ENCODE measurements around the gene DNA2. TPM values are rescaled to one million over a fixed set of nuclear protein-coding genes. Genes with fewer than 3 reads are reported as not detected.
A peak's percentile ranks its signal among the peaks of the same experiment; 100 is the strongest.

DNA2 gene
- total and polyA plus RNA-seq, 2 of the 13 experiments (the other 11 are each of a cell fraction or from before 2014, with no cell fraction given): 4.8 to 27.3 TPM

GRCh38 chr10:68406815-68407548 lies 64.8 kb downstream of the DNA2 start, which contains the start of gene RUFY2 (continued):
- TF ChIP-seq REST (IDR thresholded peaks at IDR 0.05; ENCODE audit: borderline replicate concordance in 1 of 2, low read depth in 1 of 2, low read length in 2 of 2): no peak
- TF ChIP-seq MED8 (CRISPR knock-in tag; IDR thresholded peaks at IDR 0.05; ENCODE audit: insufficient replicate concordance): peak; percentile 49
- TF ChIP-seq PRDM15 (CRISPR knock-in tag; IDR thresholded peaks at IDR 0.05): no peak
- peak; percentile 61; the same call in 1 of the 2 replicates for TF ChIP-seq GATAD1 (CRISPR knock-in tag; IDR thresholded peaks at IDR 0.05)
- no peak for TF ChIP-seq SUZ12 (IDR thresholded peaks at IDR 0.05; ENCODE audit: low read depth, low read length)
- no peak for TF ChIP-seq ZNF33A (CRISPR knock-in tag; IDR thresholded peaks at IDR 0.05; ENCODE audit: borderline replicate concordance)
- TF ChIP-seq PATZ1 (CRISPR knock-in tag; IDR thresholded peaks at IDR 0.05): peak; percentile 99
- no peak for TF ChIP-seq ZNF761 (CRISPR knock-in tag; conservative IDR thresholded peaks at IDR 0.05)
- no peak for TF ChIP-seq RAD51 (IDR thresholded peaks at IDR 0.05; ENCODE audit: borderline replicate concordance)
- TF ChIP-seq SCMH1 (CRISPR knock-in tag; IDR thresholded peaks at IDR 0.05; ENCODE audit: borderline replicate concordance): no peak
- no peak for TF ChIP-seq NR1H2 (CRISPR knock-in tag; IDR thresholded peaks at IDR 0.05; ENCODE audit: borderline replicate concordance, low read depth)
- TF ChIP-seq BCL3 (CRISPR knock-in tag; IDR thresholded peaks at IDR 0.05): peak; percentile 82
- 0 out of 2 replicates have a peak, but pooled peaks have one; percentile 78 for TF ChIP-seq ZNF546 (CRISPR knock-in tag; conservative IDR thresholded peaks at IDR 0.05)
- TF ChIP-seq ZNF331 (CRISPR knock-in tag; IDR thresholded peaks at IDR 0.05): peak; percentile 45; the same call in 1 of the 2 replicates
- no peak for TF ChIP-seq ZNF24 (IDR thresholded peaks at IDR 0.05)
- peak; percentile 77; the same call in 1 of the 2 replicates for TF ChIP-seq WIZ (CRISPR knock-in tag; IDR thresholded peaks at IDR 0.05)
- no peak for TF ChIP-seq ZNF383 (CRISPR knock-in tag; IDR thresholded peaks at IDR 0.05; ENCODE audit: borderline replicate concordance)

Measured in HepG2 (cell line).